Naive thymus-derived CD8-positive, alpha-beta T cell (primary cell): ENCODE measurements around the gene GOLGA5. TPM values are rescaled to one million over a fixed set of nuclear protein-coding genes. Genes with fewer than 3 reads are reported as not detected.
A peak's percentile ranks its signal among the peaks of the same experiment; 100 is the strongest.
"Not testable (repeated sequence)": the region's sequence is repeated elsewhere in the genome, so short reads cannot be mapped to it uniquely, and the experiment has no call there.

Experiments
- ATAC-seq, 2 donors: fragments of 150-1000 bp; cut with Tn5 transposase in 1 of 2; sonication (Bioruptor Pico), chemical (Tn5 transposase) in 1 of 2; 1 replicate in 1 of 2; 2 replicates in 1 of 2; pipeline ENCODE4 v1.10.0; 2021; ENCODE audit warnings: mild to moderate bottlenecking in 2 of 2, moderate library complexity in 2 of 2
- POLR2A ChIA-PET: fragments of 350-600 bp; sonication (Branson Sonifier 250); formaldehyde crosslinking; loops from one replicate; lab custom pipeline; 2021; ENCODE audit warnings: antibody characterized with exemption; lab: Charles Lee
- DNase-seq, 10 donors: peaks; one replicate each; pipeline versions ENCODE4 v3.0.0 to v3.0.0-alpha.2; 2020 to 2022
- H3K27ac Mint-ChIP-seq, 10 donors: one replicate each; pipeline ENCODE4 v1.8.0; 2020 to 2022; ENCODE audit warnings: mild to moderate bottlenecking in 10 of 10, mixed read lengths in 10 of 10, moderate library complexity in 4 of 10, inconsistent platforms in 1 of 10
- H3K27me3 Mint-ChIP-seq, 5 donors: one replicate each; pipeline ENCODE4 v1.8.0; 2021 to 2022; ENCODE audit warnings: mixed read lengths in 5 of 5
- H3K36me3 Mint-ChIP-seq, 3 donors: one replicate each; pipeline ENCODE4 v1.8.0; 2020 to 2022; ENCODE audit warnings: mixed read lengths in 3 of 3, mild to moderate bottlenecking in 2 of 3, inconsistent platforms in 1 of 3
- H3K4me1 Mint-ChIP-seq, 4 donors: one replicate each; pipeline ENCODE4 v1.8.0; 2021 to 2022; ENCODE audit warnings: mixed read lengths in 4 of 4
- H3K4me3 Mint-ChIP-seq, 10 donors: one replicate each; pipeline ENCODE4 v1.8.0; 2020 to 2022; ENCODE audit warnings: mild to moderate bottlenecking in 10 of 10, mixed read lengths in 10 of 10, moderate library complexity in 6 of 10, inconsistent platforms in 1 of 10
- H3K9me3 Mint-ChIP-seq, 9 donors: one replicate each; pipeline ENCODE4 v1.8.0; 2020 to 2022; ENCODE audit warnings: mixed read lengths in 9 of 9, mild to moderate bottlenecking in 3 of 9, inconsistent platforms in 1 of 9, moderate library complexity in 1 of 9
- polyA plus RNA-seq, 3 donors: library from polyadenylated mRNA; unstranded; fragments of 300-500 nt; fragmentation: Illumina TruSeq; gene quantifications; one replicate each; pipeline ENCODE4 v1.2.3, GENCODE V29; 2021
- total RNA-seq, 8 experiments: library from RNA in 2 of 8; stranded (reverse) in 2 of 8; gene quantifications; one replicate each; pipeline ENCODE4 v1.2.3 and lab custom pipeline; 2021 to 2026

GOLGA5 gene
- total and polyA plus RNA-seq, 5 experiments from 2014 or later, result 14.0 to 22.4 (median 20.6) TPM

GRCh38 chr14:92759300-92759678 lies 34.8 kb upstream of the GOLGA5 start:
- peaks cover 0 to 7% (median 2%) of the 10 kb centered on the region in 5 donors for H3K27me3 Mint-ChIP-seq
- no peak for ATAC-seq
- H3K4me3 Mint-ChIP-seq, result no peak overlapping the region
- no peak for DNase-seq
- H3K36me3 Mint-ChIP-seq, result no peaks in the 10 kb centered on the region
- peak overlapping the region in 1 of 10 donors; percentile 24 for H3K27ac Mint-ChIP-seq
- POLR2A ChIA-PET, result no interaction called here
- peaks cover 5 to 20% (median 8%) of the 10 kb centered on the region in 4 donors for H3K4me1 Mint-ChIP-seq
- no peaks in the 10 kb centered on the region for H3K9me3 Mint-ChIP-seq

GRCh38 chr14:92759679-92760523 lies 34.2 kb upstream of the GOLGA5 start:
- POLR2A ChIA-PET, result no interaction called here
- ATAC-seq (no peak), DNase-seq (no peak)
- Mint-ChIP-seq H3K27me3 (peaks cover 0 to 7% (median 2%) of the 10 kb centered on the region in 5 donors), H3K4me3 (no peak overlapping the region), H3K4me1 (peaks cover 5 to 20% (median 8%) of the 10 kb centered on the region in 4 donors), H3K9me3 (no peaks in the 10 kb centered on the region), H3K27ac (peak overlapping the region in 2 of 10 donors; percentile 7 to 24), H3K36me3 (no peaks in the 10 kb centered on the region)

- Mint-ChIP-seq H3K27ac (peak overlapping the region in 4 of 10 donors; percentile 7 to 44 (median 27)), H3K4me3 (no peak overlapping the region), H3K27me3 (peaks cover 0 to 7% (median 2%) of the 10 kb centered on the region in 5 donors), H3K36me3 (no peaks in the 10 kb centered on the region), H3K4me1 (peaks cover 5 to 20% (median 8%) of the 10 kb centered on the region in 4 donors), H3K9me3 (no peaks in the 10 kb centered on the region)
- DNase-seq, result no peak
- no peak for ATAC-seq
- POLR2A ChIA-PET, result no interaction called here
Measured at GRCh38 chr14:92760524-92760805, 33.6 kb upstream of the GOLGA5 start.

- not testable (repeated sequence) for H3K36me3 Mint-ChIP-seq, H3K4me3 Mint-ChIP-seq, H3K27ac Mint-ChIP-seq, DNase-seq, H3K27me3 Mint-ChIP-seq, ATAC-seq, H3K9me3 Mint-ChIP-seq
- POLR2A ChIA-PET, result interaction anchor here (0.6 kb wide), 1 partner anchor 191 kb away, joined by 3 read pairs; no protein-coding TSS in a partner anchor
- peaks cover 5 to 19% (median 12%) of the 10 kb centered on the region in 4 donors for H3K4me1 Mint-ChIP-seq
Measured at GRCh38 chr14:92763666-92764631, 30.2 kb upstream of the GOLGA5 start.

GRCh38 chr14:92768236-92768635 lies 25.9 kb upstream of the GOLGA5 start:
- H3K27me3 Mint-ChIP-seq, H3K9me3 Mint-ChIP-seq, H3K36me3 Mint-ChIP-seq, POLR2A ChIA-PET: not testable (repeated sequence)
- Mint-ChIP-seq H3K4me1 (peaks cover 0 to 18% (median 0%) of the 10 kb centered on the region in 4 donors), H3K4me3 (peak overlapping the region in 1 of 10 donors; percentile 32), H3K27ac (peak overlapping the region in 1 of 10 donors; percentile 70)
- ATAC-seq (peak; percentile 40 to 52), DNase-seq (peak in 1 of 10 donors; percentile 21)

GRCh38 chr14:92768795-92769194 lies 25.3 kb upstream of the GOLGA5 start:
- Mint-ChIP-seq H3K27ac (peak overlapping the region in 1 of 10 donors; percentile 70), H3K4me3 (no peak overlapping the region)

GRCh38 chr14:92770484-92770883 lies 23.6 kb upstream of the GOLGA5 start:
- Mint-ChIP-seq H3K27me3 (peaks cover 0 to 5% (median 0%) of the 10 kb centered on the region in 5 donors), H3K9me3 (no peaks in the 10 kb centered on the region)
- POLR2A ChIA-PET, result no interaction called here

More at GRCh38 chr14:92768795-92769194, 25.3 kb upstream of the GOLGA5 start:
- no peaks in the 10 kb centered on the region for H3K36me3 Mint-ChIP-seq
- no peaks in the 10 kb centered on the region for H3K9me3 Mint-ChIP-seq
- ATAC-seq (no peak), DNase-seq (no peak)
- peaks cover 0 to 18% (median 0%) of the 10 kb centered on the region in 4 donors for H3K4me1 Mint-ChIP-seq
- POLR2A ChIA-PET, result no interaction called here
- H3K27me3 Mint-ChIP-seq, result peaks cover 0 to 5% (median 0%) of the 10 kb centered on the region in 5 donors

GRCh38 chr14:92774572-92774971 lies 19.5 kb upstream of the GOLGA5 start:
- no peaks in the 10 kb centered on the region for H3K36me3 Mint-ChIP-seq
- peaks cover 0 to 26% (median 0%) of the 10 kb centered on the region in 4 donors for H3K4me1 Mint-ChIP-seq
- no peak overlapping the region for H3K4me3 Mint-ChIP-seq
- no peaks in the 10 kb centered on the region for H3K9me3 Mint-ChIP-seq
- POLR2A ChIA-PET, result no interaction called here
- DNase-seq (no peak), ATAC-seq (no peak)
- peak overlapping the region in 1 of 10 donors; percentile 36 for H3K27ac Mint-ChIP-seq
- H3K27me3 Mint-ChIP-seq, result peaks cover 0 to 5% (median 0%) of the 10 kb centered on the region in 5 donors

More at GRCh38 chr14:92770484-92770883, 23.6 kb upstream of the GOLGA5 start:
- DNase-seq (no peak), ATAC-seq (no peak)
- peak overlapping the region in 1 of 10 donors; percentile 54 for H3K27ac Mint-ChIP-seq
- no peaks in the 10 kb centered on the region for H3K36me3 Mint-ChIP-seq
- H3K4me3 Mint-ChIP-seq, result no peak overlapping the region
- peaks cover 0 to 28% (median 0%) of the 10 kb centered on the region in 4 donors for H3K4me1 Mint-ChIP-seq

- H3K27me3 Mint-ChIP-seq, DNase-seq, H3K36me3 Mint-ChIP-seq, H3K9me3 Mint-ChIP-seq, H3K27ac Mint-ChIP-seq: not testable (repeated sequence)
- ATAC-seq, result peak; percentile 23 to 59
- Mint-ChIP-seq H3K4me3 (peak overlapping the region in 1 of 10 donors; percentile 15), H3K4me1 (peaks cover 0 to 27% (median 0%) of the 10 kb centered on the region in 4 donors)
- POLR2A ChIA-PET, result interaction anchor here (0.7 kb wide), 1 partner anchor 630 kb away, joined by 3 read pairs; no protein-coding TSS in a partner anchor
Measured at GRCh38 chr14:92775292-92775691, 18.8 kb upstream of the GOLGA5 start.

GRCh38 chr14:92778868-92779565 lies 15.1 kb upstream of the GOLGA5 start:
- H3K27me3 Mint-ChIP-seq, H3K9me3 Mint-ChIP-seq, DNase-seq, H3K36me3 Mint-ChIP-seq, H3K4me3 Mint-ChIP-seq, POLR2A ChIA-PET, H3K27ac Mint-ChIP-seq: not testable (repeated sequence)
- peak in 1 of 2 donors; percentile 32 for ATAC-seq
- H3K4me1 Mint-ChIP-seq, result peaks cover 2 to 28% (median 4%) of the 10 kb centered on the region in 4 donors

GRCh38 chr14:92780444-92781232 lies 13.5 kb upstream of the GOLGA5 start:
- H3K9me3 Mint-ChIP-seq, result no peaks in the 10 kb centered on the region
- peak overlapping the region in 2 of 10 donors; percentile 11 to 51 for H3K27ac Mint-ChIP-seq
- ATAC-seq, result no peak
- POLR2A ChIA-PET, result no interaction called here
- H3K36me3 Mint-ChIP-seq, result no peaks in the 10 kb centered on the region
- peaks cover 2 to 16% (median 5%) of the 10 kb centered on the region in 4 donors for H3K4me1 Mint-ChIP-seq
- no peak for DNase-seq
- H3K27me3 Mint-ChIP-seq, result no peaks in the 10 kb centered on the region
- no peak overlapping the region for H3K4me3 Mint-ChIP-seq
